ENCODE results near the gene ZNF557.

ZNF557 gene

GRCh38 chr19:7126132-7126531, 56.6 kb downstream of the ZNF557 start:
- DNase-seq (ENCODE audit: low spot score) = no peak

DNA sequence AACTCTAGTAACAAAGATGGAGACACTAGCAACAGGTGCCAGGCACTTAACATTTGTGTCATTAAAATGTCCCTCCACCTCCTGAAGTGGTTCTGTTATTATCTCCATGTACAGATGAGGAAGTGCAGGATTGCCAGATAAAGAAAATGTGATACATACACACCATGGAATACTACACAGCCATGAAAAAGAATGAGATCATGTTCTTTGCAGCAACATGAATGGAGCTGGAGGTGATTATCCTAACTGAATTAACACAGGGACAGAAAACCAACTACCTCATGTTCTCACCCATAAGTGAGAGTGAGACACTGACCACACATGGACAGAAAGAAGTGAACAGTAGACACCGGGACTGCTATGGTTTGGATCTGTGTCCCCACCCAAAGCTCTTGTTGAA, 60.5 kb downstream of the ZNF557 start:
- no peak for DNase-seq (ENCODE audit: low spot score)

- DNase-seq (ENCODE audit: low spot score) = no peak
These were observed 62.6 kb downstream of the ZNF557 start for GRCh38 chr19:7132054-7132453.

DNA sequence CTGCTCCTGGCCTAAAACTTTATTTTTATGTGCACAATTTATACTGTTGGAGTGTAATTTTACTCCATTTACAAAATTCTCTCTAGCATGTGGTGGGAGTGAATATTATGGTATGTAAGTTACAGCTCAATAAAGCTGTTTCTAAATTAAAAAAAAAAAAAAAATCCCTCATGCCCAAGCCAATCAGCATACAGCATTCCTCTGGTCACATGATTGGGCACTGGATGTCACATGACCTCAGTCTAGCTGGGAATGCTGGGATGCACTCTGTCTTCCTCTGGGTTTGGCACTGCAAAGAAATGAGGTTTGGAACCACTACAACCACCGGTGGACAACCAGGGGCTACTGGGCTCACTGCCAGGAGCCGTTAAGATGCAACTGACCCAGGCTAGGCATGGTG, 67.6 kb downstream of the ZNF557 start:
- no peak for DNase-seq (ENCODE audit: low spot score)
